GM21723 (cell line): ENCODE data around the gene NOC4L.

Source experiments
- ATAC-seq: cut with Tn5 transposase; IDR thresholded peaks from one replicate; pipeline ENCODE4 v1.9.1; 2021; ENCODE audit warnings: mild to moderate bottlenecking, moderate library complexity; ENCODE audit not compliant: unreplicated experiment

The NOC4L gene

DNA sequence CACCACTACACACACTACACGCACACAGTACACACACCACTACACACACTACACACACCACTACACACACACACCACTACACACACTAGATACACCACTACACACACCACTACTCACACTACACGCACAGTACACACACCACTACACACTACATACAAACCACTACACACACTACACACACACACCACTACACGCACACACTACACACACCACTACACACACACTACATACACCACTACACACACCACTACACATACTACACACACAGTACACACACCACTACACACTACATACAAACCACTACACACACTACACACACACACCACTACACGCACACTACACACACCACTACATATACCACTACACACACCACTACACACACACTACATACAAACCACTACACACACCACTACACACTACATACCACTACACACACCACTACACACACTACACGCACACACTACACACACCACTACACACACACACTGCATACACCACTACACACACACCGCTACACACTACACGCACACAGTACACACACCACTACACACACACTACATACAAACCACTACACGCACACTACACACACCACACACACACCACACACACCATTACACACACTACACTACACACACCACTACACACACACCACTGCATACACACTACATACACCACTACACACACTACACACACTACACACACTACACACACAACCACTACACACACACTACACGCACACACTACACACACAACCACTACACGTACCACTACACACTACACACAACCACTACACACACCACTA is 11.7 kb downstream of the NOC4L start:
- ATAC-seq, result no peak

DNA sequence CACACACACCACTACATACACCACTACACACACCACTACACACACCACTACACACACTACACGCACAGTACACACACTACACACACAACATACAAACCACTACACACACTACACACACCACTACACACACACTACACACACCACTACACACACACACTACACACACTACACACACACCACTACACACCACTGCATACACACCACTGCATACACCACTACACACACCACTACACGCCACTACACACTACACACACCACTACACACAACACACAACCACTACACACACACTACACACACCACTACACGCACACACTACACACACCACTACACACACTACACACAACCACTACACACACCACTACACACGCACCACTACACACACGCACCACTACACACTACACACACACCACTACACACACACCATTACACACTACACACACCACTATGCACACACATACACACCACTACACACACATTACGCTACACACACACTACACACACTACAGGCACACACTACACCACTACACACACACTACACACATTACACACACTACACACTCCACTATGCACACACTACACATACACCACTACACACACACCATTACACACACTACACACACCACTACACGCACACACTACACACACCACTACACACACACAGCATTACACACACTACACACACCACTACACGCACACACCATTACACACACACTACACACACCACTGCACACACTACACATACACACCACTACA is 12.5 kb downstream of the NOC4L start:
- no peak for ATAC-seq

DNA sequence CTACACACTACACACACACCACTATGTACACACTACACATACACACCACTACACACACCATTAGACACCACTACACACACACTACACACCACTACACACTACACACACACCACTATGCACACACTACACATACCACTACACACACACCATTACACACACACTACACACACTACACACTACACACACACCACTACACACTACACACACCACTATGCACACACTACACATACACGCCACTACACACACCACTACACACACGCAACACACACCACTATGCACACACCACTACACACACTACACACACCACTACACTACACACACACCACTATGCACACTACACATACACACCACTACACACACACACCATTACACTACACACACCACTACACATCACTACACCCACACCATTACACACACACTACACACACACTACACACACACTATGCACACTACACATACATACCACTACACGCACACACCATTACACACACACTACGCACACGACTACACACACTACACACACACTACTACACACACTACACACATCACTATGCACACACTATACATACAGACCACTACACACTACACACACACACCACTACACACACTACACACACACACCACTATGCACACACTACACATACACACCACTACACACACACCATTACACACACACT is 13.6 kb downstream of the NOC4L start:
- ATAC-seq, result no peak

DNA sequence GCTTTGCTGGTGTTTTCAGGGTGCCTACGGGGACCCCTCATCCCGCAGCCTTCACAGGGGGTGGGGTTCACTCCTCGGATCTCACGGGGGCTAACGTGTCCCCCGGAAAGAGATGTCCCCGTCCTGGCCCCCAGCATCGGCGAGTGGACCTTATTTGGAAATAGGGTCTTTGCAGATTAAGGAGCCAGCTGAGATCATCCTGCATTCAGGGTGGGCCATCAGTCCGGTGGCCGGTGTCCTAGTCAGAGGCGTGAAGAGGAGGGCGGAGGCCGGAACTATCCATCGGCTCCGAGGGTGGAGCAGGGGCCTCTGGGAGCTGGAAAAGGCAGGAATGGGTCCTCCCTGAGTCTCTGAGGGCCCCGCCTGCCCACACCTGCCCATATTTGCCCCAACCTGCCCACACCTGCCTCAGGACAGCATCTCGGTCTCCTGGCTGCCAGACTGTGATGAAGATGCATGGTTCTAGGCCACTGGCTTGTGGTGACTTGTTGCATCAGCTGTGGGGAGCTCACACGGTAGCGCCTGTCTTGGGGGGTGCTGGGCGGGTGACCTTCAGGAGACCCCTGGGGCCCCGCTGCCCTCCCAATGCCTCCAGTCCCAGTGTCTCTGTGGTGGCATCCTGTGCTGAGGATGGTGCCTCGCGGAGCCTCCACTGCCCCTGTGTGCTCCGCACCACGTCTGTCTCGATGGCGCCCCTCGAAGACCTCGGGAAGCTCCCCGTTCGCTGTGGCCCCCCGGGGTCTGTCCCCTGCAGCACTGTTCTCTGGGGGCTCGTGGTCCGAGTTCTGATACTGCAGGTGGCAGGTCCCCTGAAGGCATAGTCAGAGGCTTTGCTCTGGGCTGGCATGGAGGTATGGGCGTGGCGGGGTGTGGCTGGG is 14.7 kb downstream of the NOC4L start:
- ATAC-seq, result no peak

DNA sequence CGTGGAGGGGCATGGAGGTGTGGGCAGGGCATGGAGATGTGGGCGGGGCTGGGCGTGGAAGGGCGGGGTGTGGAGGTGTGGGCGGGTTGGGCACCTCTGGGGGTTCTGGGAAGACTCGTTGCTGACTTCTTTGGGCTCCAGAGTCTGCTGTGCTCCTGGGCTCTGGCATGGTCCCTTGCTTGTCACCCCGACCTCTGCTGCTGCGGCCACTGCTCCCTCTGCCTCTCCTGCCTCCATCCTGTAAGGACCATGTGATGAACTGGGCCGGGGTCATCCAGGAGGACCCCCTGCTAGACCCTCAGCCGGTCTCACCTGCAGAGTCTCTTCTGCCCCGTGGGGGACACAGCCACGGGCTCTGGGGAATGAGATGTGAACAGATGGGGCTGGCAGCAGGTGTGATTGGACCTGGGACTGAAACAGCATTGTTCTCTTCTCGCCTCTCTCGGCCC is 15.3 kb downstream of the NOC4L start:
- no peak for ATAC-seq

DNA sequence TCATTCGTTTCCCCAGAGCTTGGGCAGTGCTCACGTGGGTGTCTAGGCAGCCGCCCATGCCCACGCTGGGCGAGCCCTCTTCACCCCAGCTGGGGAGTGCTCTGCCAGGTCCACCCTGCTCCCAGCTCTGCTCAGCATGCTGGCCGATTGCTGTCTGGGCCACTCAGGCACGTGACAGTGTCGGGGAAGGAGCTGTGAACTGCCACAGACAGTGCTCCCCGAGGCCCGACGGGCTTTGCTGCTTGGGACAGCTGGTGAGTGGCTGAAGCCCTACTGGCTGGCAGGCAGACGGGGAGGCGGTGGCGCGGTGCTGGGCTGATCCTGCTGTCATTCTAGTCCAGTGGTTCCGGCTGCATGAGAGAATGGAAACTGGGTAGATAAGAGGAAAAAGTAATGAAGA is 15.8 kb downstream of the NOC4L start:
- no peak for ATAC-seq

DNA sequence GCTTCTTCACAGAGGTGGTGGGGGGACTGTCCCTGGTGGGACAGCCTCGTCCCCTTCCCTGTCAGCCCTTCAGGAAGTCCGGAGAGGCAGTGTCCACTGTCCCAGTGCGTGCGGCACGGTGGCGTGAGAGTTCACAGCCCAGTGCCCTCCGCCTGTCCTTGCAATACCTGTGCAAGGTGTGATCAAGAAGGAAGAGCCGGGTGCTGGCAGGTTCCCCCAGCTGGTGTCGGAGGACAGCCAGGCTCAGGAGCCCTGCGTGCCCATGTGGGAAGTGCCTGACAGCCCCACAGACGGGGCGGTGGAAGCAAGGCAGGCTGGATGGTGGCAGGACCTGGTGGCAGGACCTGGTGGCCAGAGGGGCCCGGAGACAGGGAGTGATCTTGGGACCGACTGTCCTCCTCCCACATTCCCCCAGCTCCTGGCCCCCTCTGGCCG is 16.4 kb downstream of the NOC4L start:
- no peak for ATAC-seq

DNA sequence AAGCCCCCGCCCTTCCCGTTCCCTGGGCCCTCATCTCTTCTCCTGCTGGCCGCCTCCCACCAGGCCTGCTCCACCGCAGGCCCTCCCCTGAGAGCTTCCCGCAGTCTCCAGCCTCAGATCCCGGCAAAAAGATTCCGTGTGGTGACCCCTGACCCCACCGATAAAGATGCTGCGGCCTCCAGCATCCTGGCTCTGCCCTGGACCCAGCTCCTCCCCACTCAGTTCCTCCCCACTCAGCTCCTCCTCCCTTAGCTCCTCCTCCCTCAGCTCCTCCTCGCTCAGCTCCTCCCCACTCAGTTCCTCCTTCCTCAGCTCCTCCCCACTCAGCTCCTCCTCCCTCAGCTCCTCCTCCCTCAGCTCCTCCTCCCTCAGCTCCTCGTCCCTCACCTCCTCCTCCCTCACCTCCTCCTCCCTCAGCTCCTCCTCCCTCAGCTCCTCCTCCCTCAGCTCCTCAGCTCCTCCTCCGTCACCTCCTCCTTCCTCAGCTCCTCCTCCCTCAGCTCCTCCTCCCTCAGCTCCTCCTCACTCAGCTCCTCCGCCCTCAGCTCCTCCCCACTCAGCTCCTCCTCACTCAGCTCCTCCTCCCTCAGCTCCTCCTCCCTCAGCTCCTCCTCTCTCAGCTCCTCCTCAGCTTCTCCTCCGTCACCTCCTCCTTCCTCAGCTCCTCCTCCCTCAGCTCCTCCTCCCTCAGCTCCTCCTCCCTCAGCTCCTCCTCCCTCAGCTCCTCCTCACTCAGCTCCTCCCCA is 17.0 kb downstream of the NOC4L start:
- ATAC-seq, result no peak

DNA sequence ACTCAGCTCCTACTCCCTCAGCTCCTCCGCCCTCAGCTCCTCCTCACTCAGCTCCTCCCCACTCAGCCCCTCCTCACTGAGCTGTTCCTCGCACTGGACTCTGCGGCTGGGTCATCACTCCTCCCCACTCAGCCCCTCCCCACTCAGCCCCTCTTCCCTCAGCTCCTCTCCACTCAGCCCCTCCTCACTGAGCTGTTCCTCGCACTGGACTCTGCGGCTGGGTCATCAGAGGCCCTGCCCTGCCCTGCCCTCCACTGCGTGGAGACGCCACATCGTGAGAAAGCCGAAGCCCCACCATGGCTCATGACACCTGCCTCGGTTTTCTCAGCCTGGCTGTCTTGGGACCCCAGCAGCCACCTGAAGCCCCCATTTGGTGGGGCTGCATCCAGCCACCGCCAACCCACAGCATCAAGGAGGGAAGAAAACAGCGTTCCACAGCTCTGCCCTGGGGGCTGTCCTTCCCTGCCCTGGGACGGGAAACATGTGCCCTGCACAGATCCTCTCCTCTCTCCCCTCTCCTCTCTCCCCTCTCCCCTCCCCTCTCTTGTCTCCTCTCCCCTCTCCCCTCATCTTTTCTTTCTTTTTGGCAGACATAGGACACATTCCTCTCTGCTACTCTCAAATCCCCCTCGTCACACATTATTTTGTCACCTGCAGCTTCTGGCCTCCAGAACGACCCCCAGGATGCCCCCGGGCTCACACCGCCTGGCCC is 17.7 kb downstream of the NOC4L start:
- no peak for ATAC-seq

DNA sequence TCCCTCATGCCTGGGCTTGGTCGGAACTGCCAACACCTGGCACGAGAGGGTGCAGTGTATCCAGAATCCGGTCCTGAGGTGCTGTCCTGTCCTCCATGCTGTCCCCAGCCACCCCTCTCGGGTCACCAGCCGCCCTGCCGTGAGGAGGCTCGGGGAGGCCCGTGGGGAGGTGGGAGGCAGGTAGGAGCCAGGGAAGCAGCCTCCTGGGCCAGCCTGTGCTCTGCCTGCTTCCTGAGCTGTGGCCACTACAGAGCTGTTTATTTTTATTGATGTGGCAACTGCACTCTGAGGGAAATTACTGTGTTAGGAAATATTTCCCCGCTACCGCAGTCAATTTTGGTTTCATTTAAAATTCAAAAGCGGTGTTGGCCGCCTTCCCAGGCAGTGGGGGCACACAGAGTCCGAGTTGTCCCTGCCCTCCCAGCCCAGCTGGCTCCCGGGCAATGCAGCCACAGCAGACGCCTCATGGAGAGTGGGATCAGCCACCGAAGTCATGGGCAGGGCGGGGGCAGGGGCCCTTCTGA is 18.3 kb downstream of the NOC4L start:
- no peak for ATAC-seq

DNA sequence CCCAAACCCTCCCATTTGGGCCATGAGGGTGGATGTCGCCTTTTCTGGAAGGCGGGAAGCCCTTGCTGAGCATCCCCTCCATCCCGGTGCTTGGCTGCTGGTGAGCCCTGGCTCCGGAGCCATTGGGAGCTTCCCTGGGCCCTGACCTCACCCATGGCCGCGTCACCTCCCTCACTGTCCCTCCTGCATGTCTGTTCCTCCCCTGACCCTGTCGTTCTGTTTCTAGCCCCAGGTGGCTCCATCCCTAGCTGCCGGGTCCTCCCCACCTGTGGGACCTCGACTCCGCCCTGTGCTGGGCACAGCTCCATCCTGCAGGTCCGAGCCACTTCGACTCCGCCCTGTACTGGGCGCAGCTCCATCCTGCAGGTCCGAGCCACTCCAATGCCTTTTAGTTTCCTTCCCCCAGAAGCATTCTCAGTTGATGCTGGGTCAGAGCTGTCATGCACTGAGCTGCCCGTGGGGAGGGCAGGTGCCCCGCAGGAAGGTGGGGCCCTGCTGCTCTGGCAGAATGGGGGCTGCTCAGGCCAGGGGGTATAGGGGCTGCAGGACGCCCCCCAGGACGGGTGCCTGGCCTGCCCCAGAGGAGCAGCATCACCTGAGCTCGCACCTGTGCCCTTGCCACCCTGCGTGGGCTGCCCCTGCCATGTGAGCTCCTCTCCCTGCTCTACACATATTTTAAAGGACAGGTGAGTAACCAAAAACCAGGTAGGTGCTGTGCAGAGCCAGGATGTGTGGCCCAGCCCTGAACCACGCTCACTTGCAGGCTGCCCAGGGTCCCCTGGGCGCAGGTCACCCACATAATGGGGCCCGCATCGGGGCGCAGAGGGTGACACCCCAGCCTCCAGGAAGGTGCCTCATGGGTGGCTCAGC is 19.0 kb downstream of the NOC4L start:
- ATAC-seq, result no peak

DNA sequence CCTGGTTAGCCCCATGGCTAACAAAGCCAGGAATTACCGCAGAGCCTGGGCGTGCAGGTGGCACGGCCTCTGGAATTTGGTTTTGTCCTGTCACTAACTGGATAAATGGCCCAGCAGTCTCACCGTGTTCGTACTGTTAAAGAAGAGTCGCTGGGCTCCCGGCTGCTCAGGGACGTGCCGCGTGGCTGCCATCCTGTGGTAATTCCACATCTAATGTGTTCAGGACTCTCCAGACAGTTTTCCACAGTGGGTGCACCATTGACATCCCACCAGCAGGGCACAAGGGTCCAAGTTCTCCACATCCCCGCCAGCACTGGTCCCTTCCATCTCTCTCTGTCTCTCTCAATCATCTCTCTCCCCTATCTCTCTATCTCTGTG is 19.6 kb downstream of the NOC4L start:
- ATAC-seq, result no peak

DNA sequence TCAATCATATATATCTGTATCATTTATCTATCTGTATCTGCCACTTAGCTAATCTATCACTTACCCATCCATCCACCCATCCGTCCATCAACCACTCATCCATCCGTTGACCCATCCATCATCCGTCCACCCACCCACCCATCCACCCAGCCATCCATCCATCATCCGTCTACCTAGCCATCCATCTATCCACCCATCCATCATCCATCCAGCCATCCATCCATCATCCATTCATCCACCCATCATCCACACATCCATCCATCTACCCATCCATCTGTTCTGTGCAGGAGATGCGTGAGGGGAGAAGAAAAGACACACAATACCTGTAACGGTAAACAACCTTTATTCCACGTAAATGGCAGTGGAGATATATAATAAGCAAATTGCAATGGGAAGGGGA is 20.2 kb downstream of the NOC4L start:
- ATAC-seq, result no peak

DNA sequence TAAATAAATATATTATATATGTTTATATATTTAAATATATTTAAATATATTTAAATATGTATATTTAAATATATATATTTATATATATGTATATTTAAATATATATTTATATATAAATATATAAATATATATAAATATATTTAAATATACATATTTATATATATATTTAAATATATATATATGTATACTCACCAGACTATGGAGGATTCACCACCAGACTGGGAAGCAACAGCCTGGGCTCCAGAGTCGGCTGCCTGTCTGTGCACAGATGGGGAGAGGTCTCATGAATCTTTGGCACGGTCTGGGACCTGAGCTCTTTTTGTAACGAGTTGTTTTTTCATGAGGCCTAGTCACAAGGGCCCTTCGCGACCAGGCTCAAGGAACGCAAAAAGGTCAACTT is 21.3 kb downstream of the NOC4L start:
- ATAC-seq, result no peak

DNA sequence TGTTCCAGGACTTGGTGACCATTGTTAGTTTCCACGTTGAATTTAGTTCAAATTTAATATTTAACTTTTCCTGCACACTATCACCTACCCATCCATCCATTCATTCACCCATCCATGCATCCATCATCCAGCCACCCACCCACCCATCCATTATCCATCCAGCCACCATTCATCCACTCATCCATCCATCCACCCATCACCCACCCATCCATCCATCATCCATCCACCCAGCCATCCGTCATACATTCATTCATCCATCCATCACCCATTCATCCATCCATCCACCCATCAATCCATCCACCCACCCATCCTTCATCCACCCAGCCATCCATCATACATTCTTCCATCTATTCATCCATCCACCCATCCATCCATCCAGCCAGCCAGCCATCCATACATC is 21.8 kb downstream of the NOC4L start:
- no peak for ATAC-seq

DNA sequence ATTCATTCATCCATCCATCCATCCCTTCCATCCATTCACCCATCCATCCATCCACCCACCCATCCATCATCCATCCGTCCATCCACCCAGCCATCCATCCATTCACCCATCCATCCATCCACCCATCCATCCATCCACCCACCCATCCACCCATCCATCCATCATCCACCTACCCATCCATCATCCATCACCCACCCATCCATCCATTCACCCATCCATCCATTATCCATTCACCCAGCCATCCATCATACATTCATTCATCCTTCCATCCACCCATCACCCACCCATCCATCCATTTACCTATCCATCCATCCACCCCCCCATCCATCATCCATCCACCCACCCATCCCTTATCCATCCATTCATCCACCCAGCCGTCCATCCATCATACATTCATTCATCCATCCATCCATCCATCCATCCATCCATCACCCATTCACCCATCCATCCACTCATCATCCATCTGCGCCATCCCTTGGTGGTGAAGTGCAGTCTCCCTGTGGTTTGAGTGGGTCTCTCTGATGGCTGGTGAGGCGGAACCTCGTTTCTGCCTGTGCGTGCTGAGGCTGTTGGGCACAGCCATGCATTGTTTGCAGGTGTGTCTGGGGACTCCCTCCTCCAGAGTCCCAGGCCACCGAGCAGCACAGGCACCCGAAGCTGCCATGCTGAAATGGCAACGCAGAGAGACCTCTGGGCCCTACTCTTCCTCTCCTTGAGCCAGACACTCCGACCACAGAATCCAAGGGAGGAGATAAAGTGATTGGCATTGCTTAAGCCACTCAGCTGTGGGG is 22.7 kb downstream of the NOC4L start:
- ATAC-seq, result no peak

DNA sequence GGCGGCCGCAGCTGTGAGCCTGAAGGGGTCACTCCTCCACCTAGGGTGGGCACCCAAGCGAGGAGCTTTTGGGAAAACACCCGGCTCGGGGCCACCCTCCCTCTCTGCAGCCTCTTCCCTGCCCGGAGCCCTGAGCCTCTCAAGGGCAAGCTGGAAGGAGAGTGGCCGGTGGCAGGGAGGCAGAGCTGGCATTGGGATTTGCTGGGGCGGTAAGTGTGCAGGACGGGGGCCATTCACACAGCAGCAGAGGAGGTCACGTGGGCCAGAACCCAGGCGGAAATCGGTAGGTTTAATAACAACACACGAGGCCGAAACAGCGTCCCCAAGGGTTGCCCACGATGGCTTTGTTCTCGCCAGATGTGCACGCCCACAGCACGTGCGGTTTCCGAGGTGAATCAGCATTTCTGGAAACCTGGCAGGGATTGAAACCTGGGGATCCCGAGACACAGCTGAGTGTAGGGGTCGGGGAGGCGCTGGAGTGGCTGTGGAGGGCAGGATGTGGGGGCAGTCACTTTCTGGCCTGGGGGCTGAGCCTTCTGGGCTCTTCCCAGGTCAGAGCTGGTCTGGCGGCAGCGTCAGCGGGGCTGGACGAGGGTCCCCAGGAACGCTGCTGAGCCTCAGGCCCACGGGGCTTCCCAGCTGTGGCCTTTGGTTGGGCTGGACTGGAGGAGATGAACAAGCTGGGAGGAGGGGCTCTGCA is 23.5 kb downstream of the NOC4L start:
- no peak for ATAC-seq
